Measurements from ENCODE around the gene GP9. TPM values are rescaled to one million over a fixed set of nuclear protein-coding genes. Genes with fewer than 3 reads are reported as not detected.
A peak's percentile ranks its signal among the peaks of the same experiment; 100 is the strongest.
"Not testable (repeated sequence)": the region's sequence is repeated elsewhere in the genome, so short reads cannot be mapped to it uniquely, and the experiment has no call there.

Gene GP9
- total and polyA plus RNA-seq, 2 donors (not counting 1 experiment from before 2014, with no cell fraction given): not detected

- H3K27ac Mint-ChIP-seq: peak overlapping the region; percentile 37
Observed at GRCh38 chr3:129065016-129065719, 4.6 kb downstream of the GP9 start.

DNA sequence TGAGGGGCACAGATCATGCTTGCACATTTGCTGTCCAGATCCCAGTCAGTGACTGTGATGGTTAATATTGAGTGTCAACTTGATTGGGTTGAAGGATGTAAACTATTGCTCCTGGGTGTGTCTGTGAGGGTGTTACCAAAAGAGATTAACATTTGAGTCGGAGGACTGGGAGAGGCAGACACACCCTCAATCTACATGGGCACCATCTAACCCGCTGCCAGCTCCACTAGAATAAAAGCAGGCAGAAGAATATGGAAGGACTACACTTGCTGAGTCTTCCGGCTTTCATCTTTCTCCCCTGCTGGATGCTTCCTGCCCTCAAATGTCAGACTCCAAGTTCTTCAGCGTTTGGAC is 5.1 kb downstream of the GP9 start:
- intact Hi-C loops (cut with micrococcal nuclease): no loop called here
- Histone ChIP-seq H3K4me3 (ENCODE audit: control extremely low read depth in 1 of 5, extremely low read depth in 1 of 5, insufficient read depth in 1 of 5, low read depth in 2 of 5, low read length in 4 of 5) (no peak overlapping the region), H3K4me2 (replicated peaks; ENCODE audit: low read depth, low read length, poor library complexity, severe bottlenecking) (no peak overlapping the region), H3K27me3 (replicated peaks in 1 of 4; ENCODE audit: control extremely low read depth in 1 of 4, control insufficient read depth in 3 of 4, insufficient read depth in 4 of 4, low read length in 3 of 4) (peaks cover 0 to 33% (median 6%) of the 10 kb centered on the region in 4 experiments), H3K9me3 (ENCODE audit: control extremely low read depth in 1 of 3, control insufficient read depth in 2 of 3, insufficient read depth in 1 of 3, low read length in 2 of 3) (peaks cover 0 to 8% (median 0%) of the 10 kb centered on the region in 3 donors), H3K36me3 (replicated peaks in 1 of 2; ENCODE audit: control extremely low read depth in 1 of 2, control insufficient read depth in 1 of 2, extremely low read depth in 1 of 2, insufficient read depth in 2 of 2, low read length in 1 of 2) (no peaks in the 10 kb centered on the region), H3K4me1 (ENCODE audit: control insufficient read depth in 2 of 2, insufficient read depth in 2 of 2, low read length in 2 of 2) (peaks cover 4 to 12% of the 10 kb centered on the region in 2 donors), H2AFZ (ENCODE audit: insufficient read depth, low read depth, low read length, poor library complexity, severe bottlenecking) (no peak overlapping the region), H4K20me1 (ENCODE audit: control insufficient read depth, insufficient read depth, low read length, poor library complexity, severe bottlenecking) (no peaks in the 10 kb centered on the region), H3K27ac (ENCODE audit: low read length in 2 of 2) (no peak overlapping the region), H3K9ac (ENCODE audit: low read length) (no peak overlapping the region), H3K79me2 (ENCODE audit: control insufficient read depth, insufficient read depth, low read length) (no peaks in the 10 kb centered on the region)
- no peaks in the 10 kb centered on the region for H3K9me3 Mint-ChIP-seq (ENCODE audit: insufficient read depth)
- WGBS (ENCODE audit: insufficient coverage): 94% methylated on average over 3 of the region's 4 CpGs
- CTCF ChIA-PET: interaction anchor here (1.2 to 4.8 kb wide), 2 partner anchors 13 to 97 kb away, joined by 3 to 35 read pairs; no protein-coding TSS in a partner anchor
- H3K4me3 Mint-ChIP-seq: no peak overlapping the region
- ATAC-seq (ENCODE audit: low read depth): no peak
- DNase-seq: no peak
- H3K27me3 Mint-ChIP-seq: peaks cover 37% of the 10 kb centered on the region
- H3K27ac Mint-ChIP-seq: no peak overlapping the region
- H3K4me1 Mint-ChIP-seq: peaks cover 11% of the 10 kb centered on the region
- TF ChIP-seq, protein P1, sequence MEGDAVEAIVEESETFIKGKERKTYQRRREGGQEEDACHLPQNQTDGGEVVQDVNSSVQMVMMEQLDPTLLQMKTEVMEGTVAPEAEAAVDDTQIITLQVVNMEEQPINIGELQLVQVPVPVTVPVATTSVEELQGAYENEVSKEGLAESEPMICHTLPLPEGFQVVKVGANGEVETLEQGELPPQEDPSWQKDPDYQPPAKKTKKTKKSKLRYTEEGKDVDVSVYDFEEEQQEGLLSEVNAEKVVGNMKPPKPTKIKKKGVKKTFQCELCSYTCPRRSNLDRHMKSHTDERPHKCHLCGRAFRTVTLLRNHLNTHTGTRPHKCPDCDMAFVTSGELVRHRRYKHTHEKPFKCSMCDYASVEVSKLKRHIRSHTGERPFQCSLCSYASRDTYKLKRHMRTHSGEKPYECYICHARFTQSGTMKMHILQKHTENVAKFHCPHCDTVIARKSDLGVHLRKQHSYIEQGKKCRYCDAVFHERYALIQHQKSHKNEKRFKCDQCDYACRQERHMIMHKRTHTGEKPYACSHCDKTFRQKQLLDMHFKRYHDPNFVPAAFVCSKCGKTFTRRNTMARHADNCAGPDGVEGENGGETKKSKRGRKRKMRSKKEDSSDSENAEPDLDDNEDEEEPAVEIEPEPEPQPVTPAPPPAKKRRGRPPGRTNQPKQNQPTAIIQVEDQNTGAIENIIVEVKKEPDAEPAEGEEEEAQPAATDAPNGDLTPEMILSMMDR (IDR thresholded peaks at IDR 0.05): no peak
- TF ChIP-seq EZH2 (IDR thresholded peaks at IDR 0.05; ENCODE audit: borderline replicate concordance, insufficient read depth, low read depth, low read length, poor library complexity, severe bottlenecking): no peak
- POLR2A ChIA-PET: no interaction called here

More at GRCh38 chr3:129065016-129065719, 4.6 kb downstream of the GP9 start:
- Histone ChIP-seq H3K27ac (ENCODE audit: low read length in 2 of 2) (no peak overlapping the region), H4K20me1 (ENCODE audit: control insufficient read depth, insufficient read depth, low read length, poor library complexity, severe bottlenecking) (no peaks in the 10 kb centered on the region), H3K36me3 (replicated peaks in 1 of 2; ENCODE audit: control extremely low read depth in 1 of 2, control insufficient read depth in 1 of 2, extremely low read depth in 1 of 2, insufficient read depth in 2 of 2, low read length in 1 of 2) (no peaks in the 10 kb centered on the region), H3K9ac (ENCODE audit: low read length) (no peak overlapping the region), H3K79me2 (ENCODE audit: control insufficient read depth, insufficient read depth, low read length) (no peaks in the 10 kb centered on the region), H3K27me3 (replicated peaks in 1 of 4; ENCODE audit: control extremely low read depth in 1 of 4, control insufficient read depth in 3 of 4, insufficient read depth in 4 of 4, low read length in 3 of 4) (peaks cover 0 to 34% (median 7%) of the 10 kb centered on the region in 4 experiments), H3K4me3 (ENCODE audit: control extremely low read depth in 1 of 5, extremely low read depth in 1 of 5, insufficient read depth in 1 of 5, low read depth in 2 of 5, low read length in 4 of 5) (no peak overlapping the region), H3K4me1 (ENCODE audit: control insufficient read depth in 2 of 2, insufficient read depth in 2 of 2, low read length in 2 of 2) (peaks cover 3 to 8% of the 10 kb centered on the region in 2 donors), H3K4me2 (replicated peaks; ENCODE audit: low read depth, low read length, poor library complexity, severe bottlenecking) (no peak overlapping the region), H2AFZ (ENCODE audit: insufficient read depth, low read depth, low read length, poor library complexity, severe bottlenecking) (no peak overlapping the region), H3K9me3 (ENCODE audit: control extremely low read depth in 1 of 3, control insufficient read depth in 2 of 3, insufficient read depth in 1 of 3, low read length in 2 of 3) (peaks cover 0 to 8% (median 0%) of the 10 kb centered on the region in 3 donors)
- intact Hi-C loops (cut with micrococcal nuclease): no loop called here
- no peaks in the 10 kb centered on the region for H3K9me3 Mint-ChIP-seq (ENCODE audit: insufficient read depth)
- ChIA-PET CTCF (interaction anchor here (1.2 kb wide), 1 partner anchor 96 kb away, joined by 3 read pairs; no protein-coding TSS in a partner anchor), POLR2A (no interaction called here)
- TF ChIP-seq, protein P1 (IDR thresholded peaks at IDR 0.05): no peak
- TF ChIP-seq EZH2 (IDR thresholded peaks at IDR 0.05; ENCODE audit: borderline replicate concordance, insufficient read depth, low read depth, low read length, poor library complexity, severe bottlenecking): no peak
- 83% methylated on average over 11 of the region's 14 CpGs for WGBS (ENCODE audit: insufficient coverage)
- H3K27me3 Mint-ChIP-seq: peaks cover 34% of the 10 kb centered on the region
- DNase-seq (no peak), ATAC-seq (ENCODE audit: low read depth) (no peak)
- H3K4me3 Mint-ChIP-seq: no peak overlapping the region
- H3K4me1 Mint-ChIP-seq: peaks cover 8% of the 10 kb centered on the region

- POLR2A ChIA-PET: interaction anchor here (0.6 kb wide), 1 partner anchor 79 kb away, joined by 3 read pairs; no protein-coding TSS in a partner anchor
- H3K9me3 ChIP-seq (ENCODE audit: control extremely low read depth in 1 of 3, control insufficient read depth in 2 of 3, insufficient read depth in 1 of 3, low read length in 2 of 3): peaks cover 0 to 14% (median 0%) of the 10 kb centered on the region in 3 donors
- H2AFZ ChIP-seq (ENCODE audit: insufficient read depth, low read depth, low read length, poor library complexity, severe bottlenecking); H3K9ac ChIP-seq (ENCODE audit: low read length); H3K27ac Mint-ChIP-seq; H3K4me3 ChIP-seq (ENCODE audit: control extremely low read depth in 1 of 5, extremely low read depth in 1 of 5, insufficient read depth in 1 of 5, low read depth in 2 of 5, low read length in 4 of 5); intact Hi-C loops (cut with micrococcal nuclease); ATAC-seq (ENCODE audit: low read depth); H3K79me2 ChIP-seq (ENCODE audit: control insufficient read depth, insufficient read depth, low read length); H4K20me1 ChIP-seq (ENCODE audit: control insufficient read depth, insufficient read depth, low read length, poor library complexity, severe bottlenecking); DNase-seq; H3K4me2 ChIP-seq (replicated peaks; ENCODE audit: low read depth, low read length, poor library complexity, severe bottlenecking); H3K36me3 ChIP-seq (replicated peaks in 1 of 2; ENCODE audit: control extremely low read depth in 1 of 2, control insufficient read depth in 1 of 2, extremely low read depth in 1 of 2, insufficient read depth in 2 of 2, low read length in 1 of 2); H3K27ac ChIP-seq (ENCODE audit: low read length in 2 of 2); H3K9me3 Mint-ChIP-seq (ENCODE audit: insufficient read depth): not testable (repeated sequence)
- H3K4me1 ChIP-seq (ENCODE audit: control insufficient read depth in 2 of 2, insufficient read depth in 2 of 2, low read length in 2 of 2): peaks cover 4 to 12% of the 10 kb centered on the region in 2 donors
- peaks cover 11% of the 10 kb centered on the region for H3K4me1 Mint-ChIP-seq
- CTCF ChIA-PET: interaction anchor here (2.0 to 4.8 kb wide), 2 partner anchors 15 to 98 kb away, joined by 8 to 35 read pairs; no protein-coding TSS in a partner anchor
- H3K27me3 ChIP-seq (replicated peaks in 1 of 4; ENCODE audit: control extremely low read depth in 1 of 4, control insufficient read depth in 3 of 4, insufficient read depth in 4 of 4, low read length in 3 of 4): peaks cover 0 to 32% (median 6%) of the 10 kb centered on the region in 4 experiments
- no CpG with 5 or more reads among the region's 7 CpGs for WGBS (ENCODE audit: insufficient coverage)
- H3K4me3 Mint-ChIP-seq: peak overlapping the region; percentile 71
- peaks cover 37% of the 10 kb centered on the region for H3K27me3 Mint-ChIP-seq
Observed at GRCh38 chr3:129067719-129068118, 7.1 kb downstream of the GP9 start.

Data from B cell (primary cell).